Chondrocyte (in vitro differentiated cells): ENCODE data around the gene GGPS1. TPM values are rescaled to one million over a fixed set of nuclear protein-coding genes. Genes with fewer than 3 reads are reported as not detected.

ENCODE experiments used
- DNase-seq: peaks from one replicate; pipeline ENCODE4 v3.0.0; 2021; ENCODE audit warnings: mixed read lengths, low spot score
- H3K27ac Mint-ChIP-seq: one replicate; pipeline ENCODE4 v1.8.0; 2021; ENCODE audit warnings: mild to moderate bottlenecking, moderate library complexity, mixed read lengths; ENCODE audit not compliant: unreplicated experiment
- H3K27me3 Mint-ChIP-seq: 2 replicates; pipeline ENCODE4 v1.8.0; 2021; ENCODE audit warnings: low read depth, mixed read lengths
- H3K36me3 Mint-ChIP-seq: 2 replicates; pipeline ENCODE4 v1.8.0; 2021; ENCODE audit warnings: low read depth, mixed read lengths
- H3K4me1 Mint-ChIP-seq: 2 replicates; pipeline ENCODE4 v1.8.0; 2021; ENCODE audit warnings: low read depth, mild to moderate bottlenecking, mixed read lengths
- H3K4me3 Mint-ChIP-seq: one replicate; pipeline ENCODE4 v1.8.0; 2021; ENCODE audit warnings: mild to moderate bottlenecking, moderate library complexity, mixed read lengths; ENCODE audit not compliant: unreplicated experiment
- H3K9me3 Mint-ChIP-seq: 2 replicates; pipeline ENCODE4 v1.8.0; 2021; ENCODE audit warnings: low read depth, mixed read lengths
- total RNA-seq: library from RNA; stranded (reverse); gene quantifications from 3 replicates; pipeline ENCODE4 v1.2.1, GENCODE V29; 2021
- TF ChIP-seq, protein P1 (sequence below): fragments of 200-600 bp; sonication (generic); IDR thresholded peaks from 2 replicates; pipeline ENCODE4 v1.5.0; 2021; ENCODE audit warnings: antibody characterized with exemption, mild to moderate bottlenecking, moderate library complexity

Gene GGPS1
- total RNA-seq, 1 donor from 2014 or later = 39.1 TPM

DNA sequence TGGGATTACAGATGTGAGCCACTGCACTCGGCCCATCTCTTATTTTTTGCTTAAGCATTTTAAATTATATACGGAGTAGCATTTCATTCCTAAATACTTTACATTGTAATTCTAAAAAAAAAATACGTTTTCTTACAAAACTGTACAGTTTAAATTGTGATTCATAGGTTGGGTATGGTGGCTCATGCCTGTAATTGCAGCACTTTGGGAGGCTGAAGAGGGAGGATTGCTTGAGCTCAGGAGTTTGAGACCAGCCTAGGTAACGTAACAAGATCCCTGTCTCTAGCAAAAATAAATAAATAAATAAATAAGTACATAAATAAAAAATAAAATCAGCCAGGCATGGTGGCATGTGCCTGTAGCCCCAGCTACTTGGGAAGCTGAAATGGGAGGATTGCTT, 63.5 kb downstream of the GGPS1 start:
- Mint-ChIP-seq H3K9me3 (peaks cover 4% of the 10 kb centered on the region), H3K27ac (no peak overlapping the region), H3K36me3 (peaks cover 6% of the 10 kb centered on the region), H3K4me1 (peaks cover 10% of the 10 kb centered on the region), H3K4me3 (no peak overlapping the region), H3K27me3 (no peaks in the 10 kb centered on the region)
- no peak for DNase-seq
- TF ChIP-seq, protein P1, sequence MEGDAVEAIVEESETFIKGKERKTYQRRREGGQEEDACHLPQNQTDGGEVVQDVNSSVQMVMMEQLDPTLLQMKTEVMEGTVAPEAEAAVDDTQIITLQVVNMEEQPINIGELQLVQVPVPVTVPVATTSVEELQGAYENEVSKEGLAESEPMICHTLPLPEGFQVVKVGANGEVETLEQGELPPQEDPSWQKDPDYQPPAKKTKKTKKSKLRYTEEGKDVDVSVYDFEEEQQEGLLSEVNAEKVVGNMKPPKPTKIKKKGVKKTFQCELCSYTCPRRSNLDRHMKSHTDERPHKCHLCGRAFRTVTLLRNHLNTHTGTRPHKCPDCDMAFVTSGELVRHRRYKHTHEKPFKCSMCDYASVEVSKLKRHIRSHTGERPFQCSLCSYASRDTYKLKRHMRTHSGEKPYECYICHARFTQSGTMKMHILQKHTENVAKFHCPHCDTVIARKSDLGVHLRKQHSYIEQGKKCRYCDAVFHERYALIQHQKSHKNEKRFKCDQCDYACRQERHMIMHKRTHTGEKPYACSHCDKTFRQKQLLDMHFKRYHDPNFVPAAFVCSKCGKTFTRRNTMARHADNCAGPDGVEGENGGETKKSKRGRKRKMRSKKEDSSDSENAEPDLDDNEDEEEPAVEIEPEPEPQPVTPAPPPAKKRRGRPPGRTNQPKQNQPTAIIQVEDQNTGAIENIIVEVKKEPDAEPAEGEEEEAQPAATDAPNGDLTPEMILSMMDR = no peak

Other genes starting within 250 kb of the GGPS1 start
- 66.3 to 89.1 TPM (median 80.7 TPM) in 3 replicates for gene TOMM20, start 199.7 kb upstream of the GGPS1 start, total RNA-seq
- 67.6 to 83.8 TPM (median 72.9 TPM) in 3 replicates for gene RBM34, start 167.3 kb upstream of the GGPS1 start, total RNA-seq
- 26.5 to 33.5 TPM (median 26.5 TPM) in 3 replicates for gene ARID4B, start 391 bp upstream of the GGPS1 start, total RNA-seq
- gene TBCE, start 38.9 kb downstream of the GGPS1 start, total RNA-seq = 16.6 to 23.3 TPM (median 23.2 TPM) in 3 replicates
- gene B3GALNT2, start 175.9 kb downstream of the GGPS1 start, total RNA-seq = 28.1 to 36.6 TPM (median 30.4 TPM) in 3 replicates